Lower leg skin (tissue), 4 donors: ENCODE measurements around the gene GORASP1. TPM values are rescaled to one million over a fixed set of nuclear protein-coding genes. Genes with fewer than 3 reads are reported as not detected.

Experiments
- DNase-seq, 2 donors: peaks; one replicate each; pipeline ENCODE4 v3.0.0-alpha.2; 2019; ENCODE audit warnings: low spot score in 2 of 2
- H3K4me3 ChIP-seq: fragments of 200-600 bp; sonication (generic); 2 replicates; pipeline ENCODE4 v1.5.1; 2017; ENCODE audit warnings: mild to moderate bottlenecking, low read depth; ENCODE audit not compliant: poor library complexity, severe bottlenecking
- CTCF ChIP-seq, 3 donors: fragments of 450-650 bp; IDR thresholded peaks; one replicate each; pipeline ENCODE4 v1.5.1; 2016; ENCODE audit warnings: antibody characterized with exemption in 3 of 3, mild to moderate bottlenecking in 3 of 3, moderate library complexity in 2 of 3
- POLR2A ChIP-seq, 2 donors: fragments of 450-650 bp; IDR thresholded peaks; one replicate each; pipeline ENCODE4 v1.6.1; 2016 to 2017; ENCODE audit warnings: antibody characterized with exemption in 2 of 2, mild to moderate bottlenecking in 1 of 2, moderate library complexity in 1 of 2
- WGBS, 2 donors: methylation state at CpG; one replicate each; pipeline ENCODE4 v1.1.5; 2018; 5-methylcytosine and 5-hydroxymethylcytosine counted together
- intact Hi-C: fragments of 100-400 bp; cut with DNase I; formaldehyde crosslinking; loops from one replicate; pipeline ENCODE4 v1.15.0; 2023; ENCODE audit warnings: low total_unique reads
- total RNA-seq, 4 donors: library from RNA; depleted of rRNA; stranded (reverse); fragments of >200 nt; gene quantifications; one replicate each; pipeline ENCODE4 v1.1.0, GENCODE V29; 2016

GORASP1 gene
- total RNA-seq, 4 donors from 2014 or later: 40.1 to 87.4 (median 56.4) TPM

DNA sequence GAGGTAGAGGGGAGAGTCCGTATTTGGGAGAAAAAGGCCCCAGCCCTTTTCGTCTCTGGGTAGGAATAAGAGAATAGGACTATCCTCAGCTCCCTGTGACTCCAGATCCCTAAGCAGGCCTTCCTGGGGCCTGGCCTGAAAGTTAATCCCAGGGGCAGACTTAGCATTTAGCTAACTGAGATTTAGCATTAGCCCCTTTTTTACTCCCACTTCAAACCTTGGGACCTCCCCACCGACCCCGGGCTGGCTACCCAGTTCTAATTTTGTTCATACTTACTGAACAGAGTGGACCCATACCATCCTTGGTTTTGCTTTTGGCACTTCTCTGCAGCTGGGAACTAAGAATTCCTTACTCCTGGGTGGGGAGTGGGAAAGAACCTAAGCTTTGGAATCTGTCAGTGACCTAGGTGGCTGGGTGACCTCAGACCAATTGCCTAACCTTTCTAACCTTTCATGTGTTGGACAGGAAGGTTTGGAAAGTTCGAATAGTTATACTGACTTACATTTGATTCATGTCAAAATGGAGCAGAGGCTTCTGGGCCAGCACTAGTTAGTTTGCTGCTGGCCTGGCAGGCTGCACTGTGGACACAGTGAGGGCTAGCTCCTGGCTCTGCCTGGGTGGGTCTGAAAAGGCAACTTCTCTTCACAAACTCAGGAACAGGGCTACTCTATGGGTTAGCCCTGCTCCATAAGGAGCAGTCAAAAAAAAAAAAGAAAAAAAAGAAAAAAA is 11.7 kb upstream of the GORASP1 start:
- TF ChIP-seq POLR2A (IDR thresholded peaks at IDR 0.05) (no peak), CTCF (IDR thresholded peaks at IDR 0.05) (no peak)
- H3K4me3 ChIP-seq: no peak overlapping the region
- intact Hi-C loops: no loop called here
- DNase-seq: no peak
- 68 to 72% methylated on average over 5 of the region's 5 CpGs for WGBS, 2 donors

GRCh38 chr3:39118079-39118478 is 10.7 kb upstream of the GORASP1 start:
- no peak for DNase-seq
- 86 to 88% methylated on average over 3 of the region's 3 CpGs for WGBS, 2 donors
- intact Hi-C loops: no loop called here
- no peak overlapping the region for H3K4me3 ChIP-seq
- TF ChIP-seq POLR2A (IDR thresholded peaks at IDR 0.05): no peak
- TF ChIP-seq CTCF (IDR thresholded peaks at IDR 0.05): no peak

GRCh38 chr3:39115870-39116269 is 8.4 kb upstream of the GORASP1 start:
- intact Hi-C loops: no loop called here
- no peak for DNase-seq
- TF ChIP-seq POLR2A (IDR thresholded peaks at IDR 0.05) (no peak), CTCF (IDR thresholded peaks at IDR 0.05) (no peak)

DNA sequence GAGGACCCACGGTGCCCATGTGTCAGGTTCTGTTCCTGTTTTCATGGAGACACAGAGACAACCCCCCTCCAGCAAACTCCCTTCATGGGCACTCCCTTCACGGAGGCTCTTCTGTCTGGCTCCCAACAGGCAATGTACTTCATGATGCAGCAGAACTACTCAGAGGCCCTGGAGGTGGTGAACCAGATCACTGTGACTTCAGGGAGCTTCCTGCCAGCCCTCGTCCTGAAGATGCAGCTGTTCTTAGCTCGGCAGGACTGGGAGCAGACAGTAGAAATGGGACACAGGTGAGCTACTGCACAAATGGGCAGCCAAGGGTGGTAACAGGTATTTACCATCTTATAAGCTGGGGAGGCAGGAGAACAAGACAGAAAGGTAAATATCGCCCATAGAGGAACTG is 7.0 kb upstream of the GORASP1 start:
- H3K4me3 ChIP-seq: no peak overlapping the region
- WGBS, 2 donors: 88 to 90% methylated on average over 5 of the region's 5 CpGs
- DNase-seq: no peak
- TF ChIP-seq CTCF (IDR thresholded peaks at IDR 0.05) (no peak), POLR2A (IDR thresholded peaks at IDR 0.05) (no peak)
- intact Hi-C loops: no loop called here

More at GRCh38 chr3:39115870-39116269, 8.4 kb upstream of the GORASP1 start:
- WGBS, 2 donors: 89 to 97% methylated on average over 3 of the region's 3 CpGs
- no peak overlapping the region for H3K4me3 ChIP-seq

DNA sequence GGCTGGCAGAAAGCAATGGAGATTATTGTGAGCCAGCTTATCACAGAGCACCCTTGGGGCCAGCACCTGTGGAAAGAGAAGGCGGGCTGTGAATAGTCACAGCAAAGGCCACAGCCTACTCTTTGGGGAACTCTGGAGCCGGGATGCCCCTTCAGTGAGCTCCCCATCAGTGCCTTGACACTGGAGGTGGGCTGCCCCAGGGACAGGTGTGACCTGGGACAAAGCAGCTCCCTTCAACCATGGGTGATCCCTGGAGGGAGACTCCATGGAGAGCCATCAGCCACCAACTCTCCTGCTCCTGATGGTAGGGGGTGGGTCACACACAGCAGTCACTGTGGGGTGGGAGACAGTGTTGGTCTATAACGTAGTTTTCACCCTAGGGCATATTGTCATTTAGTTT is 5.9 kb upstream of the GORASP1 start:
- no peak for DNase-seq
- intact Hi-C loops: no loop called here
- WGBS, 2 donors: 63 to 76% methylated on average over 3 of the region's 3 CpGs
- H3K4me3 ChIP-seq: no peak overlapping the region
- TF ChIP-seq POLR2A (IDR thresholded peaks at IDR 0.05) (no peak), CTCF (IDR thresholded peaks at IDR 0.05) (no peak)

GRCh38 chr3:39112535-39112934 is 5.1 kb upstream of the GORASP1 start:
- WGBS, 2 donors: 96 to 100% methylated on average over 2 of the region's 2 CpGs
- intact Hi-C loops: no loop called here
- no peak for TF ChIP-seq POLR2A (IDR thresholded peaks at IDR 0.05)
- no peak for TF ChIP-seq CTCF (IDR thresholded peaks at IDR 0.05)
- H3K4me3 ChIP-seq: no peak overlapping the region
- no peak for DNase-seq
